GM13976 (cell line): ENCODE data around the gene CLDN12.

Experiments used
- DNase-seq: peaks from one replicate; pipeline ENCODE4 v3.0.0; 2012; ENCODE audit warnings: low spot score
- CTCF ChIP-seq: IDR thresholded peaks from 2 replicates; pipeline ENCODE4 v1.5.1; 2012; ENCODE audit warnings: borderline replicate concordance, mild to moderate bottlenecking; ENCODE audit not compliant: insufficient read depth; ENCODE audit errors: extremely low read depth, missing control alignments, control extremely low read depth
- in situ Hi-C: fragments of 300-500 bp; cut with MboI; formaldehyde crosslinking; loops from one replicate; pipeline ENCODE4 v1.12.0; 2022; ENCODE audit warnings: low sequenced_read_pairs, mixed read lengths, inconsistent platforms; ENCODE audit not compliant: unreplicated experiment

CLDN12 gene

GRCh38 chr7:90403174-90404113, at the start of gene CLDN12:
Gene CLDN12, plus strand, starts transcription at chr7:90403461. Its CDS starts 9,216 bp downstream, at chr7:90412677.
- in situ Hi-C loops: no loop called here
- TF ChIP-seq CTCF: no peak
- peak; percentile 81 for DNase-seq

- no peak for TF ChIP-seq CTCF
- in situ Hi-C loops: no loop called here
- no peak for DNase-seq
These were observed 19.8 kb upstream of the CLDN12 start for GRCh38 chr7:90383422-90383821.

GRCh38 chr7:90383861-90384260, 19.4 kb upstream of the CLDN12 start:
- DNase-seq: no peak
- in situ Hi-C loops: no loop called here
- TF ChIP-seq CTCF: no peak

- in situ Hi-C loops: no loop called here
- DNase-seq: no peak
- no peak for TF ChIP-seq CTCF
These were observed 18.8 kb upstream of the CLDN12 start for GRCh38 chr7:90384433-90384832.

GRCh38 chr7:90387470-90388240, 15.6 kb upstream of the CLDN12 start:
- no peak for DNase-seq
- in situ Hi-C loops: no loop called here
- TF ChIP-seq CTCF: no peak

GRCh38 chr7:90390926-90391325, 12.3 kb upstream of the CLDN12 start:
- TF ChIP-seq CTCF: no peak
- in situ Hi-C loops: no loop called here
- DNase-seq: no peak
